ENCODE results near the gene IFNA8. TPM values are rescaled to one million over a fixed set of nuclear protein-coding genes. Genes with fewer than 3 reads are reported as not detected.

The IFNA8 gene
- total RNA-seq, 2 donors from 2014 or later = not detected

DNA sequence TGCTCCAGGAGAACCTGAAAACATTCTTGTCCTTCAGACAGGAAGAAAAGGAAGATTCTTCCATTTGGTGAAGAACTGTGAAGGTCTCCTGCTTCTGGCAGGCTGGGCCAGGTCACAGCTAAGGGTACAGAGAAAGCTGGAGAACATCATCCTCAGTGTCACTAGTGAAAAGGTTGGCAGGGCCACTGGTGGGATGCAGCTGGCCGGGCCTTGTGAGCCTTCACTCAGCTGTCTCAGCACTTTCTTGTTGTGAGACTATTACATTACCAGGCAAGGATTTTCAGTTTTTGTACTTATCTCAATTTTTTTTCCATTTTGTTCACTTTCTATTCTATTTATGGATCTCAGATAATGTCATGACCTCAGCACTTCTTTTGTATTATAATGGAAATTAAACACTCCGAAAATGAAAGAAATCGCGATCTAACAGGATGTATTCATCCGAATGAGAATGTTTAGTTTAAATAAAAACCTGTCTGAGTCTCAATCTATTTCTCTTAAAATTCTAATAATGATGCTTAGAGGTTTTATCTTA lies 9.9 kb upstream of the IFNA8 start:
- H3K4me1 ChIP-seq = no peaks in the 10 kb centered on the region
- no peak overlapping the region for H3K9ac ChIP-seq (ENCODE audit: low read depth in 2 of 2, low read length in 2 of 2)
- TF ChIP-seq, protein P1, sequence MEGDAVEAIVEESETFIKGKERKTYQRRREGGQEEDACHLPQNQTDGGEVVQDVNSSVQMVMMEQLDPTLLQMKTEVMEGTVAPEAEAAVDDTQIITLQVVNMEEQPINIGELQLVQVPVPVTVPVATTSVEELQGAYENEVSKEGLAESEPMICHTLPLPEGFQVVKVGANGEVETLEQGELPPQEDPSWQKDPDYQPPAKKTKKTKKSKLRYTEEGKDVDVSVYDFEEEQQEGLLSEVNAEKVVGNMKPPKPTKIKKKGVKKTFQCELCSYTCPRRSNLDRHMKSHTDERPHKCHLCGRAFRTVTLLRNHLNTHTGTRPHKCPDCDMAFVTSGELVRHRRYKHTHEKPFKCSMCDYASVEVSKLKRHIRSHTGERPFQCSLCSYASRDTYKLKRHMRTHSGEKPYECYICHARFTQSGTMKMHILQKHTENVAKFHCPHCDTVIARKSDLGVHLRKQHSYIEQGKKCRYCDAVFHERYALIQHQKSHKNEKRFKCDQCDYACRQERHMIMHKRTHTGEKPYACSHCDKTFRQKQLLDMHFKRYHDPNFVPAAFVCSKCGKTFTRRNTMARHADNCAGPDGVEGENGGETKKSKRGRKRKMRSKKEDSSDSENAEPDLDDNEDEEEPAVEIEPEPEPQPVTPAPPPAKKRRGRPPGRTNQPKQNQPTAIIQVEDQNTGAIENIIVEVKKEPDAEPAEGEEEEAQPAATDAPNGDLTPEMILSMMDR (IDR thresholded peaks at IDR 0.05) = no peak
- no peak overlapping the region for H3K27ac ChIP-seq
- H3K9me3 ChIP-seq = no peaks in the 10 kb centered on the region
- peaks cover 7% of the 10 kb centered on the region for H3K27me3 ChIP-seq
- no peak for DNase-seq
- H3K4me3 ChIP-seq = no peak overlapping the region
- no peaks in the 10 kb centered on the region for H3K36me3 ChIP-seq
- intact Hi-C loops (cut with DNase I) = loop anchor here (5.0 kb wide), 1 partner anchor 77 kb away; no protein-coding TSS in a partner anchor

DNA sequence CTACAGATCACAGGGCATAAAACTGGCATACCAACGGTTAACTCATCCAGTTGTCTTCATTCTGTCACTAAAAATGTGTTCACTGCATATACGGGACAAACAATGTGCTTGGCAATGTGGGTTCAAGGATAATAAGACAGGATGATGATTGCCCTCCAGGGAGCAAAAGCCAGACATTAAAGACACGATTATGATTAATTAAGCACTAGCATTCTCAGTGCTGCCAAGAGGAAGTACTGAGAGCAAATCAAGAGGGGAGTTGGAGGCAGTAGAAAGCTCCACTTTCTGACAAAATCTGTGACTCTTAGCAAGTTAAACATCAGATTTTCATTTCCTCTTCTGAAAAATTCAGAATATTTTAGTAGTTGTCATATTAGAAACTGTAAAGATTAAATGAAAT lies 9.0 kb upstream of the IFNA8 start:
- Histone ChIP-seq H3K27ac (no peak overlapping the region), H3K9ac (ENCODE audit: low read depth in 2 of 2, low read length in 2 of 2) (no peak overlapping the region), H3K4me1 (no peaks in the 10 kb centered on the region), H3K36me3 (no peaks in the 10 kb centered on the region), H3K4me3 (no peak overlapping the region), H3K9me3 (no peaks in the 10 kb centered on the region), H3K27me3 (peaks cover 7% of the 10 kb centered on the region)
- TF ChIP-seq, protein P1 (IDR thresholded peaks at IDR 0.05) = no peak
- intact Hi-C loops (cut with DNase I) = loop anchor here (5.0 kb wide), 1 partner anchor 78 kb away; no protein-coding TSS in a partner anchor
- no peak for DNase-seq

DNA sequence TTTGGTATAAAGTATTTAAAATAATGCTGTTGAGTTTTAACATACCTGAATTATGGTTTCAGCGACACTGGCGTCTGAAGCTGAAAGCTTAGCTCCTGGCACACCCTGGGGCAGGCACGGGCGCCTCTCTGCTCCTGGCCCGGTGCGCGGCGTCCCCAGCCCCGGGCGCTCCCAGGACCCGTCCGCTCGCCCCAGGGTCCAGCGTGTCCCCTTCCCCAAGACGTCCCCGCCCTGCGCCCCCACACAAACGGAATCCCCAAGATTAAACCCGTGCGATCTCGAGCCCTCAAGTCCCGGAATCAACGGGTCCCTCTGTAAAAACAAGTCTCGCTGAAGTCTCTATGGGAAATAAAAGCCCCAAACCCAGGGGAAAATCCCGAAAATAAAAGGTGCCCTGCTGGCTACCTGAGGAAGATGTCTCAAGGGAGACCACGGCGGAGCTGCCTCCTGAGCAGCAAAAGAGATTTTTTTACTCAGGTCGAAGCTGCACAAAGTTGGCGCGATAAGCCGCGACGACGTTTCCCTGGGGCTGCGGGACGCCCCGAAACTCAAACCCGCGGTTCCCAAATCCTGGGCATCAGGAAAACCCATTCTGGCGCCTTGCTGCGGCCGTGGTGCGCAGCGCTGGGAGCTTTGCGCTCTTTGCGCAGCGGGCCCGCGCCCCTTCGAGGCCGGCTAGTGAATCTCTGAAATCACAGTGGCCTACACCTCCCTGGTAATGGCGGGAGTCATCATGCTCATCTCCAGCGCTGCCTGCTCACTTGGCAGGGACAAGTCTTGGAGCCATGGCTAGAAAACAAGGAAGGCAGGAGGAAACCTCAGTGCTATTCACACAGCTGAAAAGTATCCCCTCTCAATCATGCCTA lies 6.3 kb upstream of the IFNA8 start:
- peaks cover 7% of the 10 kb centered on the region for H3K27me3 ChIP-seq
- no peak overlapping the region for H3K9ac ChIP-seq (ENCODE audit: low read depth in 2 of 2, low read length in 2 of 2)
- H3K36me3 ChIP-seq = no peaks in the 10 kb centered on the region
- intact Hi-C loops (cut with DNase I) = no loop called here
- H3K4me3 ChIP-seq = peak overlapping the region; percentile 21
- TF ChIP-seq, protein P1 (IDR thresholded peaks at IDR 0.05) = no peak
- DNase-seq = no peak
- H3K9me3 ChIP-seq = no peaks in the 10 kb centered on the region
- H3K4me1 ChIP-seq = no peaks in the 10 kb centered on the region
- H3K27ac ChIP-seq = no peak overlapping the region

DNA sequence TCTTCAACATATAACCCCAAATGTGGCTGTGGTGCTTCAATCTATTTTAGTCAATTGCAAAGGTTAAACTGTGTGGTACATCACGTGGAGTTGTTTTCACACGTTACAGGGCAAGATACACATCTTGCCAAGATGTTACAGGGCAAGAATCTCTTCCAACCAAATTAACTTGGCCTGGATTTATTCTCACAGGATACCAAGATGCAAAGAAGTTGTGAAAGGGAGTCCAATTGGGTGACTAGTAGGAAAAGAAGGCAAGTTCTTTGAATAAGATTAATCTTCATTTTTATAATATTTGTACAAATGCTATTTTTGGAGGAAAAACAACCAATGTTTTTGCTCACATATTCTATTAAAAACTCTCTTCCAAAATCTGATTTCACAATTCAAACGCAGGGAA lies 4.8 kb upstream of the IFNA8 start:
- Histone ChIP-seq H3K9me3 (no peaks in the 10 kb centered on the region), H3K36me3 (no peaks in the 10 kb centered on the region), H3K4me1 (no peaks in the 10 kb centered on the region), H3K27me3 (peaks cover 7% of the 10 kb centered on the region), H3K27ac (no peak overlapping the region), H3K4me3 (no peak overlapping the region), H3K9ac (ENCODE audit: low read depth in 2 of 2, low read length in 2 of 2) (no peak overlapping the region)
- TF ChIP-seq, protein P1 (IDR thresholded peaks at IDR 0.05) = no peak
- no peak for DNase-seq
- intact Hi-C loops (cut with DNase I) = no loop called here

DNA sequence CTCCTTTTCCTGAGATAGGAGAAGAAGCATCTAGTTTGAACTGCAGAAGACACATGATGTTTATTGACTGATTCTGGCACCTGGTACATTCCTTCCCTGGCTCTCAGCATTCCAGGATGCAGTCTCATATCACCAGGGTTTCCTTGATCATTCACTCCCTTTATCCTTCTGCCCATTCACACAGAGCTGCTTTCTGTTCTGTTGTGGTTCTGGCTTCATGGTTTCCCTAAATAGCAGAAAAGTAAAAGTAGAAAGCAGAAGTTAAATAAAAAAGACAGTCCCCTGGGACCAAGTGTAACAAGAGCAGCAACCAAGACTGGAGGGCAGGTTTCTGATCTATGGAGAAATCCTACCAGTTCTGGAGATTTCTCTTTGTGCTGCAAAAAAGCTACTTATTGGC lies 3.2 kb downstream of the IFNA8 start:
- Histone ChIP-seq H3K27ac (no peak overlapping the region), H3K4me1 (no peaks in the 10 kb centered on the region), H3K9ac (ENCODE audit: low read depth in 2 of 2, low read length in 2 of 2) (no peak overlapping the region), H3K9me3 (no peaks in the 10 kb centered on the region), H3K27me3 (no peaks in the 10 kb centered on the region), H3K4me3 (no peak overlapping the region), H3K36me3 (no peaks in the 10 kb centered on the region)
- TF ChIP-seq, protein P1 (IDR thresholded peaks at IDR 0.05) = no peak
- DNase-seq = no peak
- intact Hi-C loops (cut with DNase I) = no loop called here
